LHCN-M2 (cell line): ENCODE data around the gene RNF220. TPM values are rescaled to one million over a fixed set of nuclear protein-coding genes. Genes with fewer than 3 reads are reported as not detected.
"Not testable (repeated sequence)": the region's sequence is repeated elsewhere in the genome, so short reads cannot be mapped to it uniquely, and the experiment has no call there.

ENCODE experiments used
- DNase-seq: peaks from one replicate; pipeline ENCODE4 v3.0.0-alpha.2; 2012; ENCODE audit warnings: low read depth
- total RNA-seq: library from RNA; depleted of rRNA; stranded (reverse); fragments of >200 nt; gene quantifications from 2 replicates; pipeline ENCODE4 v1.2.3, GENCODE V29; 2014

The RNF220 gene
- total RNA-seq, 1 experiment from 2014 or later, result 124 TPM

DNA sequence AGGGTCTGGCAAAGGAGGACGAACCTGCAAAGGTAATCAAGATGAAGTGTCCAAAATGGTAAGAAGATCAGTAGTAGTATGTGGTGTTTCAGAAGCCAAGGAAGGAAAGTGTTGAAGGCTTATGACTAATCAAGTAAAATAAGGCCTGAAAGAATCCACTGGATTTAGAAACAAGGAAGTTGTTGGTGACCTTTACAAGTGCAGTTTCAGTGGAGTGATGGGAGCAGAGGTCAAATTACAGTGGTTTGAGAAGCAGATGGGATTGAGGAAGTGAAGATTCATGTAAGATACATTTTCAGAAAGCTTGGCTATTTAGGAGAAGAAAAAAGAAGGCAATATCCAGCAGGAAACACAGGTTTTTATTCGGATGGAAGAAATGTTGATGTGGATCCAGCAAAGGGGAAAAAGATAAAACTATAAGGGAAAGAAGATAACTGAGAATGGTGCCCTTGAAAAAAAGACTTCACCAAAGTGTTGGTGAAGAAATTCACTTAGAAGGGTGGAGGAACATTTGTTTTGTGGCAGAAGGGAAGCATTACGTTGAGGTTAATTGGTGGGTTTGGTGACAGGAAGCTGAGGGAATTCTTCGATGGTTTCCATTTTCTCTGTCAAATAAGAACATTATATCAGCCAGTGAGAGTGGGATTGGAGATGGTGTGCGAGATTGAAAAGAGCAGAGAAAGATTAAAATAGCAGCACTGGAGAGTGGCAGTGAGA is 271.6 kb downstream of the RNF220 start:
- DNase-seq, result peak; percentile 84

DNA sequence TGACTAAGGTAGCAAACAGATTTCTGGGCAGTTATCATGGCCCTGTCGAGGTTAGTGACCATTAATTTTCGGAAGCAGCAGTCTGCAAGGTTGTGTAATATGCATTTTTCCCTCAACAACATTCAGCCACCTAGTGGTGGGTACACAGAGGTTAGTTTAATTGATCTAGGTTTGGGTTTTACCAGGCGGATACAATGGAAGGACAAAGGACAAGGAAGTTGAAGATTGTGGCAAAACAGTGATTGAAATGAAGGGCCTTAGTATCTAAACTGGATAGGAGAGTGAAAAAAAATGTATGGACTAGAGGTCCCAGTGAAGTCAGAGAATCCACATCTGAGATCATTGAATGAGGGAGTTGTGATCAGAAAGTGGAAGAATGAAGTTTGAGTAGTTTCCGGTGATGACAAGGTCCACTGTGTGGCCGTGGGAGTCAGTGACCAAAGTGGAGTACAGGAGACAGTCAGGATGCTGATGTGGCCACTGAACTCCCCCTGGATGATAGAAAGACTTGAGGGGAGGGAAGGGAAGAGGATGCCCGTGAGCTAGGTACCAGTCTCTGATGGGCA is 272.2 kb downstream of the RNF220 start:
- peak; percentile 79 for DNase-seq

DNA sequence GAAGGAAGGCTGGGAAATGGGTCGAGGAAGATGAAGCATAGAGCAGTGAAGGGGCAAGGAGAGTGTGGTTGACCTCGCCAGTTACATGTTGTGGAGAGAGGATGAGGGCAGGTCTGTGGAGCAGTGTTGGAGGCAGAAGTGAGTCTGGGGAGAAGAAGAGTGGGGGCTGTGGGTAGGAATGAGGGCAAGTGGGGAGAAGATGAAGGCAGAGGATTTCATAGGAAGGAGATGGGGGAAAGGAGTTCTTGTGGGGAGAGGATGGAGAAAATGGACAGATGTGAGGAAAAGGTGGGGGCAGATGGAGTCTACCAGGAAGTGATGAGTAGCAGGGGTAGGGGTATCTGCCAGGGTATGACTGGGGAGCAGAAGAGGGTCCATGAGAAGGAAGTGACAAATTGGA is 273.1 kb downstream of the RNF220 start:
- no peak for DNase-seq

DNA sequence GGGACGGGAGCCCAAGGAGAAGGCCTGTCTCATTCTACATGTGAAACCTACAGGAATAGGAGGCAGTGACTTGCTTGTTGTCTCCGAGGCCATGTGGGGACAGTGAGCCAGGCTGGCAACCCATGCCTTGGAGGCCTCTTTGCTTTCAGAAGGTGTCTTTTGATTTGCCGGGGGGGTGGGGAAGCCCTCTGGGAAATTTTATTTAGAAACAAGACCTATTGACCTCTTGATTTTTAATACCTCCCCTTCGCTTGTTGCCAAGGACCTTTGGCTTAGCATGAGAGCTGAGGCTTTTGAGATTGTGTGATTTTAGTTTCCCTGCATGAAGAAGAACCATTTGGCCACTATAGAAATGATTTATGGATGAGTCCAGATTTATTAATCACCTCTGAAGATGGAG is 273.6 kb downstream of the RNF220 start:
- DNase-seq, result no peak

DNA sequence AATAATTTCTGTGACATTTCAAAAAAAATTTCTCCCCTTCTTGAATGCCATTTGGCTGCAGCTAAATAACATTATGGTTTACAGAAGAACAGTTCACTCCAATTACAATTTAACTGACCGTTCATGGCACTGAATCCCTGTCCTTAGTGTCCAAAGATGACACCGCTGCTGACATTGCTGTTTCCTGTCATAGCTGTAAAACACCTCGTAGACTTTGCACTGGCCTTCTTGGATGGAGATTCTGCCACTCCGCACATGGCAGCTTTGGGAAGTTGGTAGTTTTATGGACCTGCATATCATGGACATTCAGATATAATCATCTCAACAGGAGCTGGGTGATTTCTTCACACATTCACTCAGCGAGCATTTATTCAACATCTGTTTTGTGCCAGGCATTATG is 274.4 kb downstream of the RNF220 start:
- DNase-seq, result no peak

DNA sequence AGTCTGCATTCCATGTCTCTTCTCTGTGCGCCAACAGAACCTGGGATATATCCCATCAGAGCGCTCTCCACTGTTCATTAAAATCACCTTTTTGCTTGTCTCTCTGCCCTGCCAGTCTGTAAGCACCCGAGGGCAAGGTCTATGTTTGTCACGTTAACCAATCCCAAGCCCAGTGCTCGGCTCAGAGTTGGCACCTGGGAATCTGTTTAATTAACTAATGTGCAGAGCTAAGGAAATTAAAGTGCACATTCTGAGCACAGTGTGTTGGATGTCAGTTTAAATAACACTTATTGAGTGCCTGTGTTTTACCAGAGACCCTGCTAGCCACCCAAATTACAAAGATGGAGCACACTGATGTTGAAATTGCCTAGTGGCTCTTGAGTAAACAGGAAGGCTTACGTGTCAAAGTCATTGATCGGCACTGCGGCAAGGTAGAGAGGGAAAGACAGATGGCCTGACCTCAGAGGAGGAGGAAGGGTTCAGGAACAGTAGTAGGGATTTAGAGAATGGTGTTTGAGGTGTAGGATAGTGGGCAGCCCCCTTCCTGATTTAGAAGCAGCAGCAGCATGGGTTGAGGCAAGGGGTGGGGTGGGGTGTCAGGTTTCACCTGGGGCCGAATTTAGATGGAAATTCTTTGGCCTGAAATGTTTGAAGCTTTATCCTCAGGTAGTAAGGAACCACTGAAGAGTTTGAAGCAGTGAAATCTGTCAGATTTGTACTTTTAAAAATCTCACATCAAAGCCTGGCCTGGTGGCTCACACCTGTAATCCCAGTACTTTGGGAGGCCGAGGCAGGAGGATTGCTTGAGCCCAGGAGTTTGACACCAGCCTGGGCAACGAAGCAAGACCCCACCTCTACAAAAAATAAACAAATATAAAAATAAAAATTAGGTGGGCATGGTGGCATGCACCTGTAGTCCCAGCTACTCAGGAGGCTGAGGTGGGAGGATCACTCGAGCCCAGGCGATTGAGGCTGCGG is 277.1 kb downstream of the RNF220 start:
- DNase-seq, result no peak

DNA sequence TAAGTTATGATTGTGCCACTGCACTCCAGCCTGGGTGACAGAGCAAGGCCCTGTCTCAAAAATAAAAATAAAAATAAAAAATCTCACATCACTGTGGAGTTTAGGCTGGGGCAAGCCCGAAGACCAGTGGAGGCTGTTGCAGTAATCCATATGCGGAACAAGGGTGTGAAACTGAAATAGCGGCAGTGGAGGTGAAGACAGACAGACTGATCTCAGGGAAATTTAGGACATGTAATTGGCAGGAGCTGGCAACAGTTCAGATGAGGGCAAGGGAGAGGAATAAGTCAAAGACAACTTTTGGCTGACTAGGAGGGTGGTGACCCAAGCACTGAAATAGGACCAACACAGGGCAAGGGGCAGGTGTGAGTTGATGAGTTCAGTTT is 277.8 kb downstream of the RNF220 start:
- DNase-seq, result no peak

DNA sequence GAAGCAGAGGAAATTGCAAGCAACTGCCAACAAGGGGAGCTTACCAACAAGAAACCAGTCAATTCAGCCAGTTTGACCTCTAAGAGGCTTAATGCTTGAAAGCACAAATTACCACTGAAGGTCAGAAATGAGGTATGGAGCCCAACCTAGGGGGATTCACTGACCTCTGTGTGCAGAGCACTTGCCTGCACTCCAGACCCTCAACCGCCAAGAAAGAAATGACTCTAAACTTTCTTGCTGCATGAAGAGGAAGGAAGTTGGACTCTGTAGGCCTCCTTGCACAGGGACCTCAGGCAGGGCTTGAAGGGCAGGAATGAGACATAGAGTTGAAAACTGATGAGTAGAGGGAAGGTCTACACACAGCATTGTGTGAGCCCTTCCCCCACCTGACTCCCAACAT is 279.5 kb downstream of the RNF220 start:
- no peak for DNase-seq

DNA sequence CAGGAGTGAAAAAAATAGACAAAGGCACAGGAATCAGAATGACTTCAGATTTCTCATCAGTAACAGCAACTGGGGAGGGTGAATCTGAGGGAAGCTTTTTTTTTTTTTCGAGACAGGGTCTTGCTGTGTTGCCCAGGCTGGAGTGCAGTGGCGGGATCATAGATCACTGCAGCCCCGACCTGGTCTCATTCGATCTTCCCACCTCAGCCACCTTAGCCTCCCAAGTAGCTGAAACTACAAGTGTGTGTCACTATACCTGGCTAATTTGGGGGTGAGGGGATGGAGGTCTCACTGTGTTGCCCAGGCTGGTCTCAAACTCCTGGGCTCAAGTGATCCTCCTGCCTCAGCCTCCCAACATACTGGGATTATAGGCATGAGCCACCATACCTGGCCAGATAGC is 280.2 kb downstream of the RNF220 start:
- no peak for DNase-seq

DNA sequence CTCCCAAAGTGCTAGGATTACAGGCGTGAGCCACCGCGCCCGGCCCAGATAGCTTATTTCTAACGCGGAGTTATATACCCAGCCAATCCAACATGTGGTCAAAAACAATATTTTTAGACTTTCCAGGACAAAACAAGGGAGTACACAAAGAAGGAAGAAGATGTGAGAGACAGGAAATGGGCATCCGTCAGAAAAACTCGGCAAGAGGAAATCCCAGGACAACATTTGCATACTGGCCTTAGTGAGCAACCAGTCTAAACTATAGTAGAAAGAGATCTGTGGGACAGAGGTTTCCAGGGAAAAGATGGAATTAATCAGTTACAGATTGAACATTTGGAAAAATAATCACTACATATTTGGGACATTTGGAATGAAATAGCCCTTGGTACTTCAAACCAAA is 280.8 kb downstream of the RNF220 start:
- no peak for DNase-seq

DNA sequence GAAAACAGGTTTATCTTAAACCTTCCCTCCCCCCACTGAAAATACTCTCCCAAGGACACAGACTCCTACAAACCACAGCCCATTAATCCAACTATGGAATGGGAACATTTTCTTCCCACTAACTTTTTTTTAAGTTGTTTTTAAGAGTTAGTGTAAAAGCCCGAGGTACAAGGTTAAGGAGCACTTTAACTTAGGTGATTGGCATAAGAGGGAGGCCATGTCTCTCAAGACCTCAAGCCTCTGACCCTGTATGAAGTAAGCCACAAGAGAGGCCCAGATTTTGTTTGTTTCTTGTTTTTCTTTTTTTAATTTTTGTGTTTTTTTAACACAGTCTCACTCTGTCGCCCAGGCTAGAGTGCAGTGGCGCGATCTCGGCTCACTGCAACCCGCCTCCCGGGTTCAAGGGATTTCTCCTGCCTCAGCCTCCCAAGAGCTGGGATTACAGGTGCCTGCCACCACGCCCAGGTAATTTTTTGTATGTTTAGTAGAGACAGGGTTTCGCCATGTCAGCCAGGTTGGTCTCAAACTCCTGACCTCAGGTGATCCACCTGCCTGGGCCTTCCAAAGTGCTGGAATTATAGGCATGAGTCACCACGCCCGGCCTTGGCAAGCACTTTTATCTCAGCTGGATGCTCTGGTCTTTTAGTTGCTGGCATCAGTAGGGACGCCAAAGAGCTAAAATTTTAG is 283.8 kb downstream of the RNF220 start:
- no peak for DNase-seq

DNA sequence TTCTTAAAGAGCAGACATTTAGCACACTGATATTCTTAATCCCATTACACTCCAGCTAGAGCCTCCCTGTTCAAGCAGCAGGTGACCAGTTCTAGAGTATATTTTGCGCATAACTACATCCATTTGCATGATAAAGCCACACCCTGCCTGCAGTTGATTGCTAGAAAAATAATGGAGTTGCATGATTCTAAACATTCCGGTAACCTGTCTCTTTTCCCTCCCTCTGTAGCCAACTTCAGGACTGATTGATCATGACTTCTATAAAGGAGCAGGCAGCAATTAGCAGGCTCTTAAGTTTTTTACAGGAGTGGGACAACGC is 284.4 kb downstream of the RNF220 start:
- no peak for DNase-seq

DNA sequence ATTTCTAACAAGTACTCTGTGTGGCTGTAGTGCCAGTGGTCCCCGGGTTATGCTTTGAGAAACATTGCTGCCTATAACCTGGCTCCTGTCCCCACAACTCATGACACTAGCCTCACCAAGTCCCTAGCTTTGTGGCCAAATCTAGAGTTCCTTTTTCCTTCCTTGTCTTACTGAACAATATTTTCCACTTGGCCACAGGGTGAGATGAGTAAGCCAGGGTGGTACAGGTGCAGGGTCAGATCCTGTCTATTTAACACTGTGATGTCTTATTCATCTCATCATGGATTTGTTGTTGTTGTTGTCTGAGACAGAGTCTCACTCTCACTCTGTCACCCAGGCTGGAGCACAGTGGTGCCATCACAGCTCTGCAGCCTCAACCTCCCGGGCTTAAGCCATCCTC is 288.1 kb downstream of the RNF220 start:
- no peak for DNase-seq

DNA sequence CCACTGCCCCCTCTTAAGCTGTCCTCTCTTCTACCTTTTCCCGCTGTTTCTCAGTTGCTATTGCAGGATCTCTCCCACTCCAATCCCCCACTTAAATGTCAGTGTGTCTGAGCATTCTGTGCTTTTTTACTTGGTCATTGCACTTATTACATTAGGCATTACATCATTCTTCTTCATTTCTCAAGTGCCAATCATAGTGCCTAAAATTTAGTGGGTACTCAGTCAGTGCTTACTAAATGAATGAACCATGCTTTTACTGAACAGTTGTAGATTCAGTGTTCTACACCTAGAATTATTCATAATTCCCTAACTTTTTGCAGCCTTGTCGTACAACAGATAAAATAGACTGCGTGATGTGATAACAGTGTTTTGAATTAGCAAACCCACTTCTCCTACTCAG is 288.8 kb downstream of the RNF220 start:
- no peak for DNase-seq

DNA sequence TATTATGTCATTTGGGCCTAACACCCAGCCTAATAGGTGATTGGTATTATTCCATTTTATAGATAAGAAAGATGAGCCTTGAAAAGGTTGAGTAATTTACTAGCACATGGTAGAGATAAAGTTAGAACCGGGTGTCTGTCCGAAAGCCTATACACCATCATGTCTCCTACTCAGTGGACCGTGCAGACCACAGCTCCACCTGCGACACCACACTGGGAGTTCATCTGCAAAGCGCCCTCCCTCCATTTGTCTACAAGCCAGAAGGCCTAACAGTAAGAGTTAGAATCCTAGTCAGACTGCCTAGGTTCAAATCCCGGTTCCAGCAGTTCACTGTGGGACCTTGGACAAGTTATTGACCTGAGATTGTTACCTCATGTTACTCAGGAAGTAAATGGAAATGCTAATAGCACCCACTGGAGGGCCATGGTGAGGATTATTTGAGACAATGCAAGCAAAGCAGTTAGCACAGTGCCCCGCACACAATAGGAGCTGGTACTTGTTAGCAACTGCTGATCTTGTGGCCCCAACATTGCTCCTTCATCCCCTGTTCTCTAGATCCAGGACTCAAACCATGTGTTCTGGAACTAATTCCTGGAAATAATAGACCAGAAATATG is 289.9 kb downstream of the RNF220 start:
- no peak for DNase-seq

DNA sequence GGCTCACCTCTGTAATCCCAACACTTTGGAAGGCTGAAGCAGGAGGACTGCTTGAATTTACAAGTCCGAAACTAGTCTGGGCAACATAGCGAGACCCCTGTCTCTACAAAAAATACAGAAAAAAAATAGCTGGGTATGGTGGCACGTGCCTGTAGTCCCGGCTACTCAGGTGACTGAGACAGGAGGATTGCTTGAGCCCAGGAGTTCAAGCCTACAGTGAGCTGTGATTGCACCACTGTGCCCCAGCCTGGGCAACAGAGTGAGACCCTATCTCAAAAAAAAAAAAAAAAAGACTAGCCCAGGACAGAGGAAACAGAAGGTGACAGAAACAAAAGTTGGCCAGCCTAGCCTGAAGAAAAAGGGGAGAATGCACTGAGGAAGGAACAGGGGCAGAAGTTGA is 290.6 kb downstream of the RNF220 start:
- DNase-seq, result no peak

DNA sequence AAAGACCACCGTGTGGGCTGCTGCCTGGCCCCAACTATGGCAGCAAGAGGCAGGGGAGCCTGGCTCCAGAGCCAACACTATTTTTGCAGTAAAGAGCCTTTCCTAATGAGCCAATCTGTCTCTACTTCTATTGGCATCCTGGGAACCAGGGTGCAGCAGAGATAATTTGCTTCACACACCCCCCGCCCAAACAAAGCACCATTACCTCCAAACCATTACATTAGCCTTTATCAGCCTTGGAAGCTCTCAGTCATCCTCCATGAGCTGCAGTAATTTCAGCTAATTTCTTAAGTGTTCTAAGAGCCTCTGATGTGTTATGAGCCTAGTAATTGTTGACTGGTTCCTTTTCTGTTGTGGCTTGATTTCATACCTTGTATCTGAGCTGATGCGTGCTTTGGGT is 291.0 kb downstream of the RNF220 start:
- no peak for DNase-seq

DNA sequence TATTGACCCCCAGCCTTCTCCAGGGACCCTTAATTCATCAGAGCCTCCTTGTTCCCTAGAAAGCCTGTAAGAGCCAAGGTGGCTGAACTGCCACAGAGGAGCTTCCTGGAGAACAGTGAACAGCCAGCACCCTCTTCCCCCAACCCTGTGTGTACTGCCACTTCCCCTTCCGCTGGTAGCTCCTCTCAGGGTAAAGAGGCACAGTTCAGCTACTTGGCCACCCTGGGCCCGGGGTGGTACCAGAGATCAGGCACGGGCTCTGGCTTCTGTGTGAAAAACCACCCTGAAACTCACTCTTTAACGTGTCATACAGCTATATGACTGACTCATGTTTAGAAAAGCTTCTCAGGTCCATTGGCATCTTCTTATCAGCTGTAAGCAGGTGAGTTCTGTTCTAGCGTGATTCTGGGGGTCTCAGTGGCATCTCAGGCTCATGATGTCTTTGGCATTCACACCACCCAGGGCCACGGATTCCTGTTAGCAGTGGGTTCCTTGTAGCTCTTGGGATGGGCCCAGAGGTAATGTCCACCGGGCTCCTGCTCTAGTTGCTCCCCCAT is 291.8 kb downstream of the RNF220 start:
- no peak for DNase-seq

DNA sequence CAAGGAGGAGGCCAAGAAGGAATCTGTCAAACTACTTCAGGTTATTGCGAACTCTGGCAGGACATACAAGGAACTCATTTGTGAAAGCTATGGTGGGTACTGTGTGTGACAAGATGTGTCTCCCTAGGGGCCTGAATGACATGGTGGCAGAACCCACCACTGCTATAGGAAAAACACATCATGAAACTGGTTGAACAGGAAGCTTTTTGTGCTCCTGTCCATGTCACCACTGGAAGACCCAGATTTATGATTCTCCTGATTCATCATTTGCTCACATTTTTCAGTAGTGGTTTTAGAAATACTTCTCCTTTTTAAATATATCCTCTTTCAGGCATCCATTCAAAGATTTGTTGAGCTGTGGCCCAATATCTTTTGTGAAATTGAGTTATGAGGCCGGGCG is 293.1 kb downstream of the RNF220 start:
- no peak for DNase-seq

DNA sequence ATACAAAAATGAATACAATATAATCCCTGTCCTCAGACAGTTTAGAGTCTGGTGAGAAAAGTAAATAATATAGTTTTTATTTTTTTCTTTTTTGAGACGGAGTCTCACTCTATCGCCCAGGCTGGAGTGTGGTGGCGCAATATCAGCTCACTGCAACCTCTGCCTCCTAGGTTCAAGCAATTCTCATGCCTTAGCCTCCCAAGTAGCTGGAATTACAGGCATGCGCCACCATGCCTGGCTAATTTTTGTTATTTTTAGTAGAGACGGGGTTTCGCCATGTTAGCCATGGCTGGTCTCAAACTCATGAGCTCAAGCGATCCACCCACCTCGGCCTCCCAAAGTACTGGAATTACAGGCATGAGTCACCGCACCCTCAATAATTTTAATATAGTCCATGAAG is 294.3 kb downstream of the RNF220 start:
- DNase-seq, result not testable (repeated sequence)

DNA sequence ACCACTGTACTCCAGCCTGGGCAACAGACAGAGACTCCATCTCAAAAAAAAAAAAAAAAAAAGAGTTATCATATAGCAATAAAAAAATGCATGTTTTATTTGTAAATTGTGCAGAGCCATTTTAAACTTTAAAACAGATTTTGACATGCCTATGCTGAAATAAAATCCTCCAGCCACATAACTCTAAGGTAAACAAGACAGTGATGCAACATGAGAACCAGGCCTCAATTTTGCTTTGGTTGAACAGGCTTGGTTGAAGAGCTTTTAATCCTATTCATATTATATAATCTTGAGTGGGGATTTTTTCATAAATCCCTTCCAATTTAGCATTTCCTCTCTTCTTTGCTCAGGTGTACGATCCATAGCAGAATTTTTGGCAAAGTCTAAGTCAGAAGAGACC is 295.5 kb downstream of the RNF220 start:
- no peak for DNase-seq
